Measurements from ENCODE around the gene FAM25G. TPM values are rescaled to one million over a fixed set of nuclear protein-coding genes. Genes with fewer than 3 reads are reported as not detected.
"Not testable (repeated sequence)": the region's sequence is repeated elsewhere in the genome, so short reads cannot be mapped to it uniquely, and the experiment has no call there.

Gene FAM25G
- total RNA-seq, 1 donor from 2014 or later, result not detected

- DNase-seq (ENCODE audit: low spot score), result peak; percentile 69
Observed at GRCh38 chr10:47465216-47465917, 26.1 kb downstream of the FAM25G start.

GRCh38 chr10:47462577-47463358 lies 28.7 kb downstream of the FAM25G start:
- DNase-seq (ENCODE audit: low spot score), result not testable (repeated sequence)

GRCh38 chr10:47461261-47461687 lies 30.2 kb downstream of the FAM25G start:
- peak; percentile 75 for DNase-seq (ENCODE audit: low spot score)

DNA sequence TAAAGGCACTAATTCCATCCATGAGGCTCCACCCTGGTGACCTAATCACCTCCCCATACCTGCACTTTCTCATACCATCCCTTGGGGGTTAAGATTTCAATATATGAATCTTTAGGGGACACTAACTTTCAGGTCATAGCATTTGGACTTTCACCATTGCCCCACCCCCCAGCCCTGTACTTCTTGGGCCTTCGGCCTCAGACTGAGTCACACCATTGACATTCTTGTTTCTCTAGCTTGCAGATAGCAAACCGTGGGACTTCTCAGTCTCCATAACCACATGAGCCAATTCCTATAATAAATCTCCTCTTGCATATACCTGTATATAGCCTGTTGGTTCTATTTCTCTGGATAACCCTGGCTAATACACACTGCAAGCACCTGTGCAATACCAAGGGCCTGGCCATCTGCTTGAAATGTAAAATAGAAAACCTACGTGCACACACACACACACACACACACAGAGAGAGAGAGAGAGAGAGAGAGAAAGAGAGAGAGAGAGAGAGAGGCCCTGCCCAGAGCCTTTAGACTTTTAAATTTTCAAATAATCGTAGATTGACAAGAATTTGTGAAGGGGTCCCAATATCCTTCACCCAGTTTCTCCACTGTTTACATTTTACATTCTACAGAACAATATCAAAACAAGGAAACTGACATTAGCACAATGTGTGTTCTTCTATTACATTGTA lies 32.9 kb downstream of the FAM25G start:
- DNase-seq (ENCODE audit: low spot score), result no peak

DNA sequence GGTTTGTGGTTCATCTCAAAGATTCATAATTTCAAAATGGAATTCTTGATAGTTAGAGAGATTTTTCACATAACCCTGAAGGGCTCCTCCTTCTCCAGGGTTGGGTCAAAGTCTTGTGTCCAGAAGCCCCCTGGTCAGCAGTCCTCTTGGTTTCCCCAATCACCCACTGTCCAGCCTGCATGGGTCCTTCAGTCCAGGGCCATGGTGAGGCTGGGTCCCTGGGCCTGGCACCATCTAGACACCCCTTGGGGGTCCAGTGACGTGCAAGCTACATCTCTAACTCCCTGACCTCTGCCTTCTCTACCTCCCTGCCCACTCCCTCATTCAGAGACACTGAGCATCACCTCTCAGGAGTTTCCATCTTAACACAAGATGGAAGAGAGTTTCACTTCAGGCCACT lies 33.7 kb downstream of the FAM25G start:
- no peak for DNase-seq (ENCODE audit: low spot score)

GRCh38 chr10:47457528-47457820 lies 34.0 kb downstream of the FAM25G start:
- DNase-seq (ENCODE audit: low spot score), result no peak

- no peak for DNase-seq (ENCODE audit: low spot score)
Observed at GRCh38 chr10:47456794-47457527, 34.5 kb downstream of the FAM25G start.

GRCh38 chr10:47456079-47456785 lies 35.3 kb downstream of the FAM25G start:
- no peak for DNase-seq (ENCODE audit: low spot score)

DNA sequence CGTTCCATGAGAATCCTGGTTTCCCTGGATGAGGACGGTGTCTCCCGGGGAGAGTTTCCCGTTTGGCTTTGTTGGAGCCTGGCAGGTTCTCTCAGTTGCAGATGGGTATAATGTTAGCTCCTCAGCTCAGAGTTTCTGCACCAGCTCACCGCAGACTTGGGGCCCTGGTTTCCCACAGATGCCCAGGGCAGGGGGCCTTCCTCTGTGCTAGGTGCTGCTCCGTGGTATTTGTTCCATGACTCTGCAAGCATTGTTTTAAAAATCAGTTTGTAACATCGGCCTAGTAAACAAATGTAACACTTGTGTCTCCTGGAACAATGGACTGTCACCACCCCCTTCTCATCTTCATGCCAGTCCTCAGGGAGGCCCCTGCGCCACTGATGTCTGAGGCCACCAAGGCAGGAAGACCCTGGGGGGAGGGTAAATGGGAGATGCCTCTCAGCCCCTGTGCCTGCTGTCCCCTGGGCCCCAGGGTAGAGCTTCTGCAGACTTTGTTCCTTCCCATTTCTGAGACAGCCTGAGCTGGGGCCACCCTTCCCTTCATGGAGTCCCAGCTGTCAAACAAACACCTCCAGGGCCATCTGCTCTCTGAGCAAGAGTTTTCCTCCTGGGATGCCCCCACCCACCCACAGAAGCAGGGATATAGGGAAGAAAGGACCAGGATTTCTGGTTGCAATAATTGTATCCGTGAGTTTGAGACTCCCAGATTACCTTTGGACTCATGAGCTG lies 36.0 kb downstream of the FAM25G start:
- DNase-seq (ENCODE audit: low spot score), result not testable (repeated sequence)

GRCh38 chr10:47454780-47455058 lies 36.8 kb downstream of the FAM25G start:
- DNase-seq (ENCODE audit: low spot score), result no peak

GRCh38 chr10:47454008-47454779 lies 37.3 kb downstream of the FAM25G start:
- DNase-seq (ENCODE audit: low spot score), result no peak

DNA sequence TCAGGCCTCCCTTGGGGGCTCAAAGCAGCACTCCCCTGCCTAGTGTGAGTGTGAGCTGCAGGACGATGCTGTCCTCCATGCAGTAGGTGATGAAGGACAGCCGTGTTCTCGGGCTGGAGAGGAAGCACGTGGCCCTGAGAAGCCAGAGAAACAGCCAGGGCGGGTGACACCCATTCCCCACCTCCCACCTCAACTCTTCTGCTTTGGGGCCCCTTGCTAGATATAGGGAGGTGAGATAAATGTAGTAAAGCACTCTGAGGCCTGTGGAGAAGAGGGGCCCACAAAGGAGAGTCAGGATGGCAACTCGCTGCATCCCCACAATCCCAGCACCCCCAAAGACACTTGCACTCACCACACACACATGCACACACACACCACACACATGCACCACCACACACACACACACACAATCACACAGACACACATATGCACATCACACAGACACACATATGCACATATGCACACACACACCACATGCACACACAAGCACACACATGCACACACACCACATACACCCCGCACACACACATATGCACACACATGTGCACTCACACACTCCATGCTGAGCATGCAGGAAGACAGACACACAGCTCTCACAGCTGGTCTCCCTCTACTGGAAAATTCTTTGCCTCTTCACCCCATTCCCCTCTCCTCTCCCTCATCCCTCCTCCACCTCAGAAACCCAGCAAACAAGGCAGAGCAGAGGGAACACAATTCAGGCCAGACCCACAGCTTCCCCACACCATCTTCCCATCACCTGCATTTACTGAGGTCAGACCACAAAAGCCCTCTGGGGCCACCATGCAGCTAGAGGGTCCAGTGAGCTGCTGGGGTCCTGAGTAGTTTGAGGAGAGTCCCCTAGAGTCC lies 38.1 kb downstream of the FAM25G start:
- peak; percentile 22 for DNase-seq (ENCODE audit: low spot score)

DNA sequence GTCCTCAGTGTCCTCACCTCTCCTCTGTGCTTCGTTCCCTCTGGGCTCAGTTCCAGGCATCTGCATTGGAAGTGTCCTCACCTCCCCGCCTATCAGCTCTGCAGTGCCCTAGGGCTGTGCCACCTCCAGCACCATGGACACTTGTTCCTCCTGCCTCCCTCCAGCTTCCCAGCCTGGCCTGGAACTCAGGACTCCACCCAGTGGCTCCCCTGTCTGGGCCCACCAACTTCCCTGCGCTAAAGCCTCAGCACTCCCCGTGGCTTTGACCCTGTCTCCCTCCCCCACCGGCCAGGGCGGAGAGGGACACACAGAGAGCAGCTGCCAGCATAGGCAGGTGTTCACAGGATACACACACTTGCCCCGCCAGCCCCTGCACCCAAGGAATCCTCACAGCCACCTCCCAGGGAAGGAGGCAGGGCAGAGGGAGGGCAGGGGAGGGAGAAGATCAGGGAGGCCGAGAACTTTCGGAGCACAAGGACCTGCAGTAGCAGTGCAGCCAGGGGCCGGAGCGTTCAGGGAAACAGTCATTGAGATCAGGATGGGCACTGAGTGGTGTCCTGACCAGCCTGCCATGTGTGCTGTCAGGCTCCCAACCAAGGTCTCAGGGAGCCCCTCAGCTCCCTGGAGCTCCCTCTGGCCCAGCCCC lies 38.9 kb downstream of the FAM25G start:
- no peak for DNase-seq (ENCODE audit: low spot score)

GRCh38 chr10:47451998-47452494 lies 39.5 kb downstream of the FAM25G start:
- no peak for DNase-seq (ENCODE audit: low spot score)

GRCh38 chr10:47451273-47451997 lies 40.1 kb downstream of the FAM25G start:
- no peak for DNase-seq (ENCODE audit: low spot score)

DNA sequence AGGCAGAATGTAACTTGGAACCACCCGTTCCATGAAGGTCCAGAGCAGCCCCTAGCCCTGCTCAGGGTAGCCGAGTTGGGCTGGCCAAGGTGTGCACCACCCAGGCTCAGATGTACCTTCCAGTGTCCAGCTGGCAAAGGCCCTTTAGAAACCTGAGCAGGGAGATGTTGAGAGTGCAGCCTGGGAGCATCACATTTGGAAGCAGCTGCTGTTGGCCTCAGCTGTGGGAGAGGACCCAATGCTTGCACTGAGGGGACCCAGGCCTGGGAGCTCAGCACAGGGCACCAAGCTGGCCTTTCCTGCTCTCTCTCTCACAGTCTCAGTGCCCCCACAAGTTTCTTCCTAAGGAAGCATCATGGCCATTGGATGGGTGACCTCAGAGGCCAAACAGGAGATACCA lies 41.1 kb downstream of the FAM25G start:
- DNase-seq (ENCODE audit: low spot score), result no peak

DNA sequence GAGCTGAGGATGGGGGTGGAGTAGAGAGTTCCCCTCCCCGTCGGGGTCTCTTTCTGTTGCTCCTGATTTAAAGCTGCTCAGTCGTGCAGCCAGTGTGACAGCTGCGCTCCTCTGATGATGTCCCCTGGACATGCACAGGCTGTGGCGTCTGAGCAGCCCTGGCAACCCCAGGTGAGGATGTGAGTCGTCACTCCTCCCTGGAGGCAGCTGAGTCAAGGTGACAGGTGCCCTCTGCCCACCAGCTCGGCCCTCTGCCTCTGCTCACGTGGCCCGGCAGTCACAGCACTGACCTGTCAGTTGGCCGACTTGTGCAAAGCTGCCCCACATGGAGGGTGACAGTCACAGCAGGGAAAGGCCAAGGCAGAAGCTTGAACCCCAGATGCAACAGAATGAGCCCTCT lies 41.5 kb downstream of the FAM25G start:
- no peak for DNase-seq (ENCODE audit: low spot score)
